GM20431 (cell line): Measurements from ENCODE around the gene PLIN4.

ENCODE experiments used
- in situ Hi-C: fragments of 300-500 bp; cut with MseI, MboI; formaldehyde crosslinking; loops from one replicate; pipeline ENCODE4 v1.15.0; 2020; ENCODE audit warnings: low sequenced_read_pairs; ENCODE audit not compliant: unreplicated experiment

Gene PLIN4

DNA sequence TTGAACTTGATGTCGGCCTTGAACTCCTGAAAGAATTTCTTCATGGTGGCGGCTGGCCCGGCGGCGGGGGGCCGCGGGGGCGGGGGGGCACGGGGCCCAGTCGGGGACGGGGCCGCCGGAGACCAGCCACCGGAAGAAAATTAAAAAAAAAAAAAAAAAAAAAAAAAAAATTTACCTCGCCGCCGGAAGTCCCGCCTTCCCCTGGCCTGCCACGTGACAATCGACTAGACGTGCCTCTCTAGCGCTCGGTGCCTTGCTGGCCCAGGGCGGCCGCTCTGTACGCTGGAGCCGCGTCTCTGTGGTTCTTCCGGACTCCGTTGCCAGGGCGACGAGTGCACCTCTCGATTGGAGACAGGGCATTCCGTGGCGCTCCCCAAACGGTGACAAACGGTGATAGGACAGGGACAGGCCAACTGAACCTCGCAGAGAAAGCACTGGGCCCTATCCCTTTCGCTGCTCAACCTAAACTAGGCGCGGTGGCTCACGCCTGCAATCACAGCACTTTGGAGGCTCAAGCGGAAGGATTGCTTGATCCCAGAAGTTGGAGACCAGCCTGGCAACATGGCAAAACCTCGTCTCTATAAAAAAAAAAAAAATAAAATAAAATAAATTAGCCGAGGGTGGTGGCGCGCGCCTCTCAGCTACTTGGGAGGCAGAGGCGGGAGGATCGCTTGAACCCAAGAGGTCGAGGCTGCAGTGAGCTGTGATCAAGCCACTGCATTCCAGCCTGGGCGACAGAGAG, 60.5 kb downstream of the PLIN4 start, which contains the start of gene UBXN6:
Gene UBXN6 (minus strand): TSS at position 141 of the 742 bp plus-strand sequence. CDS start 97 bp downstream, at position 44.
- in situ Hi-C loops: no loop called here

DNA sequence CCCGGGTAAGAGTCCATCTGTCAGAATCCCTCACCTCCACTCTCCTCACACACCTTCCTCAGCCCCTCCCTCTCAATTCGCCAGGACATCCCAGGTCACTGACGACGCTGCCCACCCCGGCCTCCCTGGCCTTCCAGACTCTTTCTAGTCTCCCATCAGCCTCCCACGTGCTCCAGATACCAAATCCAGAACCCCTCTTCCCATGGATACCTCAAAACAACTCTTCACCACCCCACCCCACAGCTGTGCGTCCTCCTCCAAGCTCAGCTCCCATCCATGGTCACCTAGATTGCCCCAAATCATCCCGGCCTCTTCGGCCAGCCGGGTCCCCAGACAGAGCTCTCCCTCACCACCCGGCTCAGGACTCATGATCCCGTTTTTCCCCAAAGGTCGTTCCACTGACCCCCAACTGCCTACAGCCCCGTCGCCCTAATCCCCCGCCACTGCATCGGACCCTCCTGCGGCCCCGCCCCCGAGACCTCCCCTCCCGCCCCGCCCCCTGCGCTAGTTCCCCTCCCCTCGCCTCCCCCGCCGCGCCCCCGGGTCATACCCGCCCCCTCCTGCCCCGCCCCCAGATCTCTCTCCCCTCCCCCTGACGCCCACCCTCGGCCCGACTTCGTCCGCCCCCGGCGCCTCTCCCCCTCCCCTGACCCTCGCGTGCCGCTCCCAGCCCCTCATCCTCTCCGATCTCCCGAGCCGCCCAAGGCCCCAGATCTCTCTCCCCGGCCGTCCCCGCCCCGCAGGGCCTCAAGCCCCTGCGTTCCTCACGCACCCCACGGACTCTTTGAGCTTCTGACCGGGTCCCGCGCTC, 61.2 kb downstream of the PLIN4 start:
- in situ Hi-C loops: no loop called here

DNA sequence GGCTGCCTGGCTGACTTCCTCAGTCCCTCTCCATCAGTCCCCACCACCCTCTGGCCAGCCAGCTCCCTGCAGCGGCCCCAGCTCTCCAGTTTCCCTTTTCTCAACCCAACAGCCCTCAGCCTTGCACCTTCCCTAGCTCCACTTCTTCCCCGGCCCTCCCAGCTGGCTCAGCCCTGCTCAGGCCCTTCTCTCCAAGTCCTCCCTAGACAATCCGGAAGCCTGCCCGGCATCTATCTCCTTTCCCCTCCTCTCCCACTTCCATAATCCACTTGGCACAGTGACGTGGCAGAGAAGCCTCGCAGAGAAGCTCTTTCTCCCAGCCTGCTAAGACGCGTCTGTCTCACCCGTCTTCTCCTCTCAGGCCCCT, 61.8 kb downstream of the PLIN4 start:
- in situ Hi-C loops: no loop called here

DNA sequence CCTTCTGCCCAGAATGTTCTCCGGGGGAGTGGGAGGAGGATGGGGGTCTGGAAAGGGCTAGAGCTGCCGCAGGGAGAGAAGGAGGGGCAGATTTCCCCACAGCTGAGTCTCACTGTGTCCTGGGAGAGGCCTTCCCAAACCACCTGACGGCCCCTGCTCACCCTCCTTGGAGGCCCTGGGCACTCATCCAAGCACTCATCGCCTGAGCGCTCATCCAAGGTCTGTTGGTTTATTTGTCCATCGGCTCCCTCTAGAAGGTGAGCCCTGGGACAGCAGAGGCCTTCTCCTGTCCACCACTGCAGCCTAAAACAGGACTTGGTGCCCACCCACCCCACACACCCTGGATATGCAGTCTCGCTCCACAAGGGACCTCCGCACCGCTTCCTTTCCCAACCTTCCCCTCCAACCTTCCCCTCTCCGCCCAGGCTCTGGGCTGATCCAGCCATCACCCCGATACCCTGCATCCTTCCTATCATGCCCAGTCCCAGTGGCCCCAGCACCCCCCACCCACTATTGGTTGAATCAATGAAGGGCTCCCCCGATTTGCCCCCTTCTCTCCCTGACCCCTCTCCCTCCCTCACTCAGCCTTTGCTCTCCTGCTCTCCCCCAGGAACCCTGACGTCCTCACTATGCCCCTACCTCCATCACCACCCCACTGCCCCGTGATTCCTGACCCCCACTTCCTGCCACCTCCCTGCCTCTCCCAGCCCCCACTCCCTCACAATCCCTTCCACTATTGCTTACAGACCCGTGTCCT, 62.4 kb downstream of the PLIN4 start:
- in situ Hi-C loops: no loop called here

DNA sequence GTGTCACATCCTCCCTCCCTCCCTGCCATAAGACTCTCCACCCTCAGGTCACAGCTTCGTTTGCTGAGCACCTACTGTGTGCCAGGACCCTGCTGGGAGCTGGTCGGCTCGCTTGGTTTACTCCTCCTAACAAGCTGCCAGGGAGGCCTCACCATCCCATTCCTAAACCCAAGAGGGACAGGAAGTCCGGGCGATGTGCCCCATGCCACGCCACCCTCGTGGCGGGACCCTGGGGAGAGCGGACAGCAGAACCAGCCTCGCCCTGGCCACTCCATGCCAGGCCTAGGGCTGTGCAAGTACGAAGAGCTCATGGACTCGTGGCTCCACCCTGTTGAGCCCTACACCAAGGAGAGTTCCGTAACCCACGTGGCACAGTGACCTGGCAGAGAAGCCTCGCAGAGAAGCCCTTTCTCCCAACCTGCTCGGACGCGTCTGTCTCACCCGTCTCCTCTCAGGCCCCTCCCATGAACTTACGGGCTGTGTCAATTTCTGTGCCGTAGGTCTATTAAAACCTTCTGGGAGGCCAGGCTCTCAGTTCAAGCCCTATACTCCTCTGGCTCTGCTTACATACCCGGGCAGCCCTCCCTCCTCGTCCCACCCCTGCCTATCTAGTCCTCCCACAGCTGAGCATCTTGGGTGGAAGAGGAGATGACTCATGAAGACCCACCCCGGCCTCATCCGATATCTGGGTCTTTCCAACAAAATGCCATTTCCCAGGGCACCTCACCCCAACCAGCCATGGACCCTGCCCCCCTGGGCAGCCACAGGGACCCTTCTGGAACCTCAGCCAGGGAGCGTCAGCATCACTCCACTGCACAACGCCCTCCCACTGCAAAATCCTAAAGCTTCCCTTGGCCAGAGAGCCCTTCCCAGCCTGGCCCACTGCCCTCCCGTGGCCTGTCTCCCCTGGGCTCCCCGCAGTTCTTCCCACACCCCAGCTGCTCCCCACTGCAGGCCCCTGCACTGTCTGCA, 63.3 kb downstream of the PLIN4 start:
- in situ Hi-C loops: no loop called here

DNA sequence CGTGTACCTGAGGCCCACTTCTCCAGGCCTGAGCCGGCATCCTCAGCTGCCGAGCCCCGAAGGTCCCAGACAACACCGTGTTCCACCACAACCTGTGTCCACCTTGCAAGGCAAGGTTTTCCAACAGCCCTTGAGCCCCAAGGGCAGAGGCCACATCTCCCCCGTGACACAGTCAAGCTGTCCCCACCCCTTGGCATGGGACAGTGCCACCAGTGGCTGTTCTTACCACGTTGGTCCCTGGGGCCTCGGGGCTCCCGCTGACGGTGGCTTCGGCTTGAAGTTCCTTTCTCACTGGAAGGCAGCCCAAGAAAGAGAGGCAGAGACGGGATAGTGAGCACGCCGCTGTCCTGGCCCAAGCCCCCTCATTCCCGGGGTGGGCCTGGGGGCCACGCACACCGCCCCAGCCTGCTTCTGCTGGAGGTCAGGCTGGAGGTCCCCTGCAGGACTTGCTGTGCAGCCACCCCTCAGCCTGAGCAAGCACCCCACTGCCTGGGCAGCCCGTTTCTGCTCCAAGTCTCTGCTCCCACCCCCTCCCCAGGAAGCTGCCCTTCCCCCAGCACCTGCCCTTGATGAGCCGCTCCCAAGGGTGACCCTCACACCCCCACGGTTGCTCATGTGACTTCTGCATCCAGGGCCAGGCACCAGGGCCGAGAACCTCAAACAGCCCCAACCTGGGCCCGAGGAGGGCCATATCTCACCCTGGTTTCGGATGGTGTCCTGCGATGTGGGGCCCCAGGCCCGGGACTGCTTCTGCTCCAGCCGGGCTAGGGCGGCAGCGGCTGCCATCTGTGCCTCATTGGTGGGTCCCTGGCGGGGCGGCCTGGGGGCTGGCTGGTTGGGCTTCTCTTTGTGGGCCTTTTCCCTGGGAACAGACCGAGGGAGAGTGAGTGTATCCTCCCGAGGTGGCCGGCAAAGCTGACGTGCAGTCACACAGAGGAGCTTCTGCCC, 64.8 kb downstream of the PLIN4 start:
- in situ Hi-C loops: no loop called here

DNA sequence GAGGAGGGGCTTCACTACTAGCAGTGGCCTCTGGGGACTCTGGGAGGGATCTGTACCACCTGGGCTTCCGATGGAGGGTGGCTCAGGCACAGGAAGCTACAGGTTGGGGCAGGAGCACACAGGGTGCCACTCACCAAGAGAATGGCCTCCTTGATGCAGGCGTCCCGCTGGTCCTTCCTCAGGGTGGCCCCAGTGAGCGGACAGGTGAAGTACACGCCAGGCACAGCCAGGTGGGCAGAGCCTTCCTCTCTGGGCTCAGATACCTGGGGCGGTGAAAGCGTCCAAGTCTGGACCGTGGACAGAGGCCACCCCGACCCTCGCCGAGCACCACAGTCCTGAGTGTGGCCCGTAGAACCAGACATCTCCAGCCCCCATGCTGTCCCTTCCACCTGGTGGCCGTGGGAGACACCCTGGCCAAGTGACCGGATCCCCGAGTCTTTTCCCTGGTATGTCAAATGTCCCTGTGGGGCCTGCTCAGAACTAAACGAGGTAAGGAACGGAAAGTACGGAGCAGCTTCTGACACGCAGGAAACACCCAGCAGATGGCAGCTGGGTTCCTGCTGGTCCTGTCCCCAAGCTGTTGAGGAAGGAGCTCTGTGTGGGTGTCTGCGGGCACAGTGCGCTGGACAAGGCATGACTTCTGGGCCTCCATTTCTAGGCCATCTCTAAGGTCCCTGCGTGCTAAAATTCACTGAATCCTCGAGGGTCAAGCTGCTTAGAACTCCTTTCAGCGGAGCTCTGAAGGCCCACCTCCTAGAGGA, 65.9 kb downstream of the PLIN4 start:
- in situ Hi-C loops: no loop called here
